Midbrain (tissue), 1 donor: ENCODE results near the gene TRMU.

ENCODE experiments used
- DNase-seq: peaks from one replicate; lab custom pipeline; 2025; lab: John Stamatoyannopoulos, UW

The TRMU gene

GRCh38 chr22:46355996-46356471, 20.5 kb downstream of the TRMU start:
- no peak for DNase-seq

GRCh38 chr22:46356496-46357480, 21.3 kb downstream of the TRMU start:
- no peak for DNase-seq

GRCh38 chr22:46357711-46358520, 22.4 kb downstream of the TRMU start:
- DNase-seq, result no peak

GRCh38 chr22:46358766-46359165, 23.3 kb downstream of the TRMU start:
- no peak for DNase-seq

GRCh38 chr22:46359362-46359761, 23.8 kb downstream of the TRMU start:
- no peak for DNase-seq

GRCh38 chr22:46360097-46360496, 24.6 kb downstream of the TRMU start:
- no peak for DNase-seq

- no peak for DNase-seq
Observed at GRCh38 chr22:46360891-46361290, 25.4 kb downstream of the TRMU start.

GRCh38 chr22:46361826-46362202, 26.3 kb downstream of the TRMU start:
- no peak for DNase-seq

- DNase-seq, result no peak
Observed at GRCh38 chr22:46362203-46362933, 26.9 kb downstream of the TRMU start.

- no peak for DNase-seq
Observed at GRCh38 chr22:46362934-46363515, 27.5 kb downstream of the TRMU start.

GRCh38 chr22:46363611-46364321, 28.3 kb downstream of the TRMU start:
- no peak for DNase-seq

GRCh38 chr22:46364341-46365165, 29.0 kb downstream of the TRMU start:
- no peak for DNase-seq

GRCh38 chr22:46365166-46365624, 29.7 kb downstream of the TRMU start:
- DNase-seq, result no peak

- no peak for DNase-seq
Observed at GRCh38 chr22:46366327-46366731, 30.8 kb downstream of the TRMU start.

- DNase-seq, result no peak
Observed at GRCh38 chr22:46366801-46367706, 31.5 kb downstream of the TRMU start.

- no peak for DNase-seq
Observed at GRCh38 chr22:46367707-46368191, 32.2 kb downstream of the TRMU start.

- no peak for DNase-seq
Observed at GRCh38 chr22:46368422-46368821, 32.9 kb downstream of the TRMU start.

GRCh38 chr22:46368871-46369715, 33.6 kb downstream of the TRMU start:
- DNase-seq, result no peak
